Central memory CD8-positive, alpha-beta T cell (primary cell): ENCODE data around the gene TMEM150B.
"Not testable (repeated sequence)": the region's sequence is repeated elsewhere in the genome, so short reads cannot be mapped to it uniquely, and the experiment has no call there.

Experiments
- ATAC-seq: fragments of 150-1000 bp; cut with Tn5 transposase; replicated peaks from 2 replicates; pipeline ENCODE4 v1.10.0; 2022; ENCODE audit warnings: mild to moderate bottlenecking, moderate FRiP score, moderate number of reproducible peaks; ENCODE audit not compliant: poor library complexity, severe bottlenecking; ENCODE audit errors: extremely low read depth
- DNase-seq, 2 donors: peaks; one replicate each; pipeline ENCODE4 v3.0.0; 2021; ENCODE audit warnings: low spot score in 2 of 2
- H3K27ac Mint-ChIP-seq: one replicate; pipeline ENCODE4 v1.8.0; 2022; ENCODE audit warnings: low read depth, mild to moderate bottlenecking, moderate library complexity, mixed read lengths
- H3K27me3 Mint-ChIP-seq: one replicate; pipeline ENCODE4 v1.8.0; 2022; ENCODE audit warnings: mixed read lengths
- H3K36me3 Mint-ChIP-seq: one replicate; pipeline ENCODE4 v1.8.0; 2022; ENCODE audit warnings: mild to moderate bottlenecking, moderate library complexity, mixed read lengths; ENCODE audit not compliant: insufficient read depth
- H3K4me1 Mint-ChIP-seq: one replicate; pipeline ENCODE4 v1.8.0; 2022; ENCODE audit warnings: mixed read lengths
- H3K4me3 Mint-ChIP-seq: one replicate; pipeline ENCODE4 v1.8.0; 2022; ENCODE audit warnings: mild to moderate bottlenecking, moderate library complexity, mixed read lengths
- H3K9me3 Mint-ChIP-seq: one replicate; pipeline ENCODE4 v1.8.0; 2022; ENCODE audit warnings: mixed read lengths

Gene TMEM150B

DNA sequence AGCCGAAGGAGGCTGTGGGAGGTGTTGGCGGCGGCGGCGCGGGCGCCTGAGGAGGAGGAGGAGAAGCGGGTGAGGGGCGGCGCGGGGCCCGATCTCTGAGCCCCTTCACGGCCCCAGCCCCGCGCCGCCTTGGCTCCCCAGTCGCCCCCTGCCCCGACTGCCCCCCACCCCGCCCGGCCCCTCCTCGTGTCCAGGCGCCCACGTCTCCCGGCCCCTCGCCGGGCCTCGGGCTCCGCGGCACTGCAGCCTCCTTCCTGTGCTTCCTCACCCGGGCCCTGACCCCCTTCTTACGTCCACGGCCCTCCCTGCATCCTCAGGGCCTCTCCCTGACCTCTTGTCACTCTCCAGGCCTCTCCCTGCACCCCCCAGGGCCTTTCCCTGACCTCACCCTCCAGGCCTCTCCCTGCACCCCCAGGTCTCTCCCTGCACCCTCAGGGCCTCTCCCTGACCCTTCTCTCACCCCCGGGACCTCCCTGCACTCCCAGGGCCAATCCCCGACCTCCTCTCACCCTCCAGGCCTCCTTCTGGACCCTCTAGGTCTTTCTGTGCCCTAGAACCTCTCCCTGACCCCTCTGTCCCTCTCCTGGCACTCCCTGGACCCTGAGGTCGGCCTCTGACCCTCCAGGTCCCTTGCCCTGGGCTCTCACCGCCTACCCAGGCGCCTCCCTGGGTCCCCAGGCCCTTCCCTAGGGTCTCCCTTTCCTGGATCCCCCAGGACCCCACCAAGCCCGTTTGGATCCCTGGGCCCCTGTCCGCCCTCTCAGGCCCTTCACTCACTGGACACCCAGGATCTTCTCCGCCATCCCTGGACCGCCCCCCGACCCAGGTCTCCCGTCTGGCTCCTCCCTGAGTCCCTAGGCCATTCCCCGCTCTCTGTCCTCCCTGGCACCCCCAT lies 15.0 kb upstream of the TMEM150B start:
- peaks cover 35% of the 10 kb centered on the region for H3K36me3 Mint-ChIP-seq
- ATAC-seq (no peak), DNase-seq (peak in 1 of 2 donors; percentile 35)

DNA sequence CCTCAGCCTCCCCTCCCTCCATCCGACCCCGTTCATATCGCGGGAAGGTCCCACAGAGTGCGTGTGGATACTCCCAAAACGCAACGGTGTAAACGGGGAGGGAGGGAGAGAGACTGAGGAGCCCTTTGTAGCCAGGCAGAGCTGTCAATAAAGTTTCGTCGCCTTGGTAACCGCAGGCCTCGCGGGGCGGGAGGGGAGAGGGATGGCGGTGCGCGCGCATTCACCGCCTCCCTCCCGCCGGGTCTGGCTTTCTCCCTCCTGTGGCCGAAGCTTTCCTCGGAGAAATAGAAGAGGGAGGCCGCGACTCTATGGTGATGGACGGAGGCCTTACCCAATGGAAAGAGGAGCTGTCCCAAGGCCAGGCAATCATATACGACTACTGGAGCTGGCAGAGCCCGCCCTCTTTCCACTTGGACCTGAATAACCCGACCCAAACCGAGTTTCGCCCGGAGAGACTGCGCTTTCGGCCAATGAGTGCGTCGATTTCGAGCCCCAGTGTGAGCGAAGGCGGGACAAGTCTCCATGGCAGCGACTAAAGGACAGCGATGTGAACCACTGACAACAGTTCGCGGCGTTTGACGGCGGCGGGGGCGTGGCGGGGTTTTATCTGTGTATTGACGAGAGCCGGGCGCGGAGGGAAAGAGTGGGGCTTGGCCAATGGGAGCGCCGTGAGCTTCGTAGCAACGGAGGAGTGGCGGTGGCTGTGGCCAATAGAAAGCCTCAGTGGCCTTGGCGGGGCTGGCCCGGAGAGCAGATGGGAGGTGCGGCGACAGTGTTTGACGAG lies 14.2 kb upstream of the TMEM150B start, which contains the start of gene KMT5C:
Gene KMT5C, plus strand, starts transcription at position 772 of the 784 bp plus-strand sequence. CDS start 2,061 bp downstream, outside the sequence.
- ATAC-seq = peak; percentile 77
- peaks cover 33% of the 10 kb centered on the region for H3K4me1 Mint-ChIP-seq
- H3K36me3 Mint-ChIP-seq = peaks cover 33% of the 10 kb centered on the region
- peaks cover 31% of the 10 kb centered on the region for H3K27me3 Mint-ChIP-seq
- H3K9me3 Mint-ChIP-seq = no peaks in the 10 kb centered on the region
- DNase-seq = peak; percentile 99 to 100
- H3K27ac Mint-ChIP-seq = peak within 1 kb of the TSS; percentile 99
- H3K4me3 Mint-ChIP-seq = peak within 1 kb of the TSS; percentile 78

More for the DNA sequence above, 15.0 kb upstream of the TMEM150B start:
- peaks cover 22% of the 10 kb centered on the region for H3K27me3 Mint-ChIP-seq
- H3K27ac Mint-ChIP-seq = peak overlapping the region; percentile 99
- H3K9me3 Mint-ChIP-seq = no peaks in the 10 kb centered on the region
- peaks cover 37% of the 10 kb centered on the region for H3K4me1 Mint-ChIP-seq
- H3K4me3 Mint-ChIP-seq = peak overlapping the region; percentile 78

DNA sequence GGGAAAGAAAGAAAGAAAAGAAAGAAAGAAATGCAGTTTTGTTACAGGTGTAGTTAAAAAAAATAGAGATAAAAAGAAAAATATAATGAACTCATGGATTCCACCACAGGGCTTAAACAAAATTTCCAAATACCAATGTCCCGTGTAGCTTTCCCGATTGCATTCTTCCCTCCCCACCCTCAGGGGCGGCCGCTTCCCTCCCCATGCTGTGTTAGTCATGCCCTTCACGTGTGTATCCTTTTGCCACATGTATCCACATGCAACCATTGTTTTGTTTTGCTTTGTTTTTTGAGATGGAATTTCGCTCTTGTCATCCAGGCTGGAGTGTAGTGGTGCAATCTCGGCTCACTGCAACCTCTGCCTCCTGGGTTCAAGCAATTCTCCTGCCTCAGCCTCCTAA lies 11.0 kb upstream of the TMEM150B start:
- DNase-seq = no peak
- Mint-ChIP-seq H3K4me1 (peaks cover 27% of the 10 kb centered on the region), H3K9me3 (no peaks in the 10 kb centered on the region), H3K27me3 (peaks cover 52% of the 10 kb centered on the region), H3K4me3 (no peak overlapping the region), H3K27ac (no peak overlapping the region), H3K36me3 (peaks cover 35% of the 10 kb centered on the region)
- no peak for ATAC-seq

- H3K27ac Mint-ChIP-seq = no peak overlapping the region
- H3K36me3 Mint-ChIP-seq = peaks cover 20% of the 10 kb centered on the region
- no peaks in the 10 kb centered on the region for H3K9me3 Mint-ChIP-seq
- no peak for ATAC-seq
- peaks cover 8% of the 10 kb centered on the region for H3K4me1 Mint-ChIP-seq
- H3K27me3 Mint-ChIP-seq = peaks cover 52% of the 10 kb centered on the region
- no peak for DNase-seq
- no peak overlapping the region for H3K4me3 Mint-ChIP-seq
These were observed 8.7 kb upstream of the TMEM150B start for GRCh38 chr19:55333870-55334269.

DNA sequence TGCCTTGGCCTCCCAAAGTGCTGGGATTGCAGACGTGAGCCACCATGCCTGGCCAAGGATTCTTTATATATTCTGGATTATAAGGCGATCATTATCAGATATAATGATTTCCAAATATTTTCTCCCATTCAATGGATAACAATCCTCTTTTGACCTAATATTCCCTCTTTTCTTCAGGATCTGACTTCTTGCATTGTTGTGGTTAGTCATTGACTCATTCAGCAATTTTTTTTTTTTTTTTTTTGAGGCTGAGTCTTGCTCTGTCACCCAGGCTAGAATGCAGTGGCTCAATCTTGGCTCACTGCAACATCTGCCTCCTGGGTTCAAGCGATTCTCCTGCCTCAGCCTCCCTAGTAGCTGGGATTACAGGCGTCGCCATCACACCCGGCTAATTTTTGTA lies 4.7 kb upstream of the TMEM150B start:
- H3K4me3 Mint-ChIP-seq, H3K9me3 Mint-ChIP-seq, H3K4me1 Mint-ChIP-seq, DNase-seq, ATAC-seq, H3K36me3 Mint-ChIP-seq, H3K27ac Mint-ChIP-seq: not testable (repeated sequence)
- H3K27me3 Mint-ChIP-seq = peaks cover 34% of the 10 kb centered on the region

- H3K36me3 Mint-ChIP-seq, H3K27ac Mint-ChIP-seq, H3K4me3 Mint-ChIP-seq, ATAC-seq, H3K4me1 Mint-ChIP-seq, DNase-seq, H3K9me3 Mint-ChIP-seq: not testable (repeated sequence)
- peaks cover 25% of the 10 kb centered on the region for H3K27me3 Mint-ChIP-seq
These were observed 3.7 kb upstream of the TMEM150B start for GRCh38 chr19:55328774-55329318.

GRCh38 chr19:55324662-55325061 lies 479 bp downstream of the TMEM150B start:
- Mint-ChIP-seq H3K4me1 (no peaks in the 10 kb centered on the region), H3K27me3 (peaks cover 33% of the 10 kb centered on the region), H3K36me3 (no peaks in the 10 kb centered on the region), H3K4me3 (no peak overlapping the region), H3K9me3 (no peaks in the 10 kb centered on the region), H3K27ac (no peak overlapping the region)
- no peak for ATAC-seq
- no peak for DNase-seq

- DNase-seq = no peak
- H3K27ac Mint-ChIP-seq = peak overlapping the region; percentile 22
- H3K4me3 Mint-ChIP-seq = no peak overlapping the region
- H3K4me1 Mint-ChIP-seq = no peaks in the 10 kb centered on the region
- H3K27me3 Mint-ChIP-seq = peaks cover 33% of the 10 kb centered on the region
- H3K9me3 Mint-ChIP-seq = no peaks in the 10 kb centered on the region
- ATAC-seq = no peak
- no peaks in the 10 kb centered on the region for H3K36me3 Mint-ChIP-seq
These were observed 2.8 kb downstream of the TMEM150B start for GRCh38 chr19:55322204-55322885.

DNA sequence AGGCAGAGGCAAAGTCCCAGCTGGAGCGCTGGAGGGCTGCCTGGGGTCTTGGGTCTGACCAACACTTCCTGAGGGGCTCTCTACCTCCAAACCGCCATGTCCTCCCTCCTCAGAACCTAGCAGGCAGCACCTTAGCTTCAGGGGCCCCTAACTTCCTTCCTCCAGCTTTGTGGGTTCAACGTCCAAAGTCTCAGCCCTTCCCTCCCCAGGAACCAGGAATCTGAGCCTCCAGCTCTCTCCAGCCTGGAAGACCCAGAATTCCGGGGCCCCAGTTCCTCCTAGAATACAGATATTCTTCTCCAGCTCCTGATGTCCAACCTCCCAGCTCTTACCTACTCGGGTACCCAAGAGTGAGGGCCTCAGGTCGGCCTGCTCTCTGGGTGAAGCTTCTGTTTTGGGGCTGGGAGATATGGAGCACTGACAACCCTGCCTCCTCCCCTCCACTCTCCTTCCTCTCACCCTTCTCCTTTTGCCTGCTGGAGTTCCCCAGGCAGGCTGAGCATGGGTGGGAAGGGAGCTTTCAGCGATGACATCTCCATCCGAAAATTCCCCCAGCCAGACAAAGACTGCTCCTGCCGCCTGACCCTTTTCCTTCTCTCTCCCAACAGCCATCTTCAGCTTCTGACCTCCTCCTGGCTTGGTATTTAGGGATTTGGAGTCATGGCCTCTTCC lies 3.5 kb downstream of the TMEM150B start:
- no peak overlapping the region for H3K4me3 Mint-ChIP-seq
- DNase-seq (no peak), ATAC-seq (no peak)
- peak overlapping the region; percentile 22 for H3K27ac Mint-ChIP-seq
- no peaks in the 10 kb centered on the region for H3K4me1 Mint-ChIP-seq
- no peaks in the 10 kb centered on the region for H3K36me3 Mint-ChIP-seq
- H3K9me3 Mint-ChIP-seq = no peaks in the 10 kb centered on the region
- peaks cover 33% of the 10 kb centered on the region for H3K27me3 Mint-ChIP-seq

- no peak for DNase-seq
- Mint-ChIP-seq H3K9me3 (no peaks in the 10 kb centered on the region), H3K4me1 (no peaks in the 10 kb centered on the region), H3K27me3 (peaks cover 26% of the 10 kb centered on the region), H3K4me3 (no peak overlapping the region), H3K36me3 (no peaks in the 10 kb centered on the region), H3K27ac (no peak overlapping the region)
- ATAC-seq = no peak
These were observed 4.2 kb downstream of the TMEM150B start for GRCh38 chr19:55320844-55321419.

- DNase-seq (no peak), ATAC-seq (no peak)
- H3K36me3 Mint-ChIP-seq = no peaks in the 10 kb centered on the region
- H3K27me3 Mint-ChIP-seq = peaks cover 25% of the 10 kb centered on the region
- no peak overlapping the region for H3K4me3 Mint-ChIP-seq
- no peak overlapping the region for H3K27ac Mint-ChIP-seq
- no peaks in the 10 kb centered on the region for H3K9me3 Mint-ChIP-seq
- no peaks in the 10 kb centered on the region for H3K4me1 Mint-ChIP-seq
These were observed 5.4 kb downstream of the TMEM150B start for GRCh38 chr19:55319785-55320184.
